GM13977 (cell line): Measurements from ENCODE around the gene TMEM132C.

ENCODE experiments used
- DNase-seq: peaks from one replicate; pipeline ENCODE4 v3.0.0; 2012; ENCODE audit warnings: low spot score
- in situ Hi-C: fragments of 300-500 bp; cut with MboI; formaldehyde crosslinking; loops from one replicate; pipeline ENCODE4 v1.12.0; 2022; ENCODE audit warnings: low sequenced_read_pairs, low pct_unique_long_range_greater_than_20kb, mixed read lengths, inconsistent platforms; ENCODE audit not compliant: unreplicated experiment
- TF ChIP-seq, protein P1 (sequence below): IDR thresholded peaks from 2 replicates; pipeline ENCODE4 v1.5.1; 2012; ENCODE audit warnings: mild to moderate bottlenecking, control low read depth; ENCODE audit not compliant: insufficient read depth; ENCODE audit errors: extremely low read depth, missing control alignments

Gene TMEM132C

DNA sequence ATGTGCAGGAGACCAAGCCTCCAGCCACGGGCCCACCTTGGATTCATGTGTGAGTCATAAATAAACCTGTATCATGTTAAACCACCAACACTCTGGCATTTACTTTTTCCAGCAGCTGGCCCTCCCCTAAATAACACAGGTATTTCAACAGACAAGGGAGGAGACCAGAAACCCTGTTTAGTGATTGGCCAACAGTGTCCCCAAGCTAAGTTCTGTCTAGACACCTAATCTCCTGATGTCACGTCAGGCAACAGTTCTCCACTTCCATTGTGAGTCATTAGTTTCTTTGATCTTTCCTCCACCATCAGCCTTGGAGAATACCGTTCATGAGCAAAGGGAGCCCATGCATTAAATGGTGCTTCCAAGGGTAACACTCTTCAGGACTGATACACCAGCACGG is 196.9 kb downstream of the TMEM132C start:
- TF ChIP-seq, protein P1, sequence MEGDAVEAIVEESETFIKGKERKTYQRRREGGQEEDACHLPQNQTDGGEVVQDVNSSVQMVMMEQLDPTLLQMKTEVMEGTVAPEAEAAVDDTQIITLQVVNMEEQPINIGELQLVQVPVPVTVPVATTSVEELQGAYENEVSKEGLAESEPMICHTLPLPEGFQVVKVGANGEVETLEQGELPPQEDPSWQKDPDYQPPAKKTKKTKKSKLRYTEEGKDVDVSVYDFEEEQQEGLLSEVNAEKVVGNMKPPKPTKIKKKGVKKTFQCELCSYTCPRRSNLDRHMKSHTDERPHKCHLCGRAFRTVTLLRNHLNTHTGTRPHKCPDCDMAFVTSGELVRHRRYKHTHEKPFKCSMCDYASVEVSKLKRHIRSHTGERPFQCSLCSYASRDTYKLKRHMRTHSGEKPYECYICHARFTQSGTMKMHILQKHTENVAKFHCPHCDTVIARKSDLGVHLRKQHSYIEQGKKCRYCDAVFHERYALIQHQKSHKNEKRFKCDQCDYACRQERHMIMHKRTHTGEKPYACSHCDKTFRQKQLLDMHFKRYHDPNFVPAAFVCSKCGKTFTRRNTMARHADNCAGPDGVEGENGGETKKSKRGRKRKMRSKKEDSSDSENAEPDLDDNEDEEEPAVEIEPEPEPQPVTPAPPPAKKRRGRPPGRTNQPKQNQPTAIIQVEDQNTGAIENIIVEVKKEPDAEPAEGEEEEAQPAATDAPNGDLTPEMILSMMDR, result no peak
- no peak for DNase-seq
- in situ Hi-C loops, result no loop called here

DNA sequence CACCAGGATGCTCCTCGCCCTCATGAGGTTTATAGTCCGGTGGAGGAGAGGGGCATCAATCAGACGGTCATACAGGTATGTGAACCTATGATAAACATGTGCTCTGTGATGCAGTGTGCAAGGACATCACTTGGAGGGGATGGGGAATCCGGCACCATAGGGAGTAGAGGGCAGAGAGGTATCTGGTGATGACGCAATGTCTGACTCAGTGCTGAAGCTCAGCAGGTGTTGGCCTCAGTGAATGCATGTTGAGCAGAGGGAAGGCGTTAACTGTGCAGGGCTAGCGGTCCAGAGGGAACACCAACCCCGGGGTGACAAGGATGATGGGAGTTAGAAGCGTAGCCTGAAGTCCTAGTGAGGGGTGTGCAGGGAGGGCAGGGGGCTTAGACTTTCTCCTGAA is 200.9 kb downstream of the TMEM132C start:
- TF ChIP-seq, protein P1, result no peak
- no peak for DNase-seq
- in situ Hi-C loops, result no loop called here

DNA sequence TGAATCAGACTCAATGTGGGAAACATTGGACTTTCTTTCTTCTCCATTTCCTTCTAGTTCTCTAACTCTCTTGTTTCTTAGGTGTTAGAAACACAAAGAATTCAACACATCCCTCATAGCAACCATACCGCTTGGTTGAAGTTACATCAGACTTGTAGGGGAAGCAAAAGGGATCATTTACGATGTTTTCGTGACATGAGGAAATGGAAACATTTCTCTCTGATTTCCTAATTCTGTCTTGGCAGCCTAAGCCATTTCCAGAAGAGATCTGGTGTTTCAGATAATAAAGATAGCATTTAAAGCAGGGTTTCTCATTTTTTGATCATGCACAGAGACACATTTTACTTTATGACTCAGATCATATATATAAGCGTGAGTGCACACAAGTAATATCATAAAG is 202.0 kb downstream of the TMEM132C start:
- in situ Hi-C loops, result no loop called here
- TF ChIP-seq, protein P1, result no peak
- no peak for DNase-seq

DNA sequence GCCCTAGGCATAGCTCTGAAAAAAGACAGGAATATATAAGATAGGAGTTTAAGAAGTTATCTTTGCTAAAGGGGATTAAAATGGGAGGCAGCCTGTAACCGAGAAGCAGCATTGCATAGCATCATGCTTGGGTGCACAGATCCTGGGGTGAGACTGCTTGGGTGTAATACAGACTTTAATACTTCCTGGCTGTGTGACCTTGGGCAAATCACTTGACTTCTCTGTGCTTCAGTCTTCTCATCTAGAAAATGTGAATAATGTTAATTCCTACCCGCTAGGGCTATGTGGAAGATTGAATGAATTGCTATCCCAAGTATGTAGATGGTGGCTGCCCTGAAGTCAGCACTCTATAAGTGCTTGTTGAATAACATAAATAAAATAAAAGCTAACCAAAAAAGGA is 204.5 kb downstream of the TMEM132C start:
- in situ Hi-C loops, result no loop called here
- no peak for DNase-seq
- TF ChIP-seq, protein P1, result no peak

DNA sequence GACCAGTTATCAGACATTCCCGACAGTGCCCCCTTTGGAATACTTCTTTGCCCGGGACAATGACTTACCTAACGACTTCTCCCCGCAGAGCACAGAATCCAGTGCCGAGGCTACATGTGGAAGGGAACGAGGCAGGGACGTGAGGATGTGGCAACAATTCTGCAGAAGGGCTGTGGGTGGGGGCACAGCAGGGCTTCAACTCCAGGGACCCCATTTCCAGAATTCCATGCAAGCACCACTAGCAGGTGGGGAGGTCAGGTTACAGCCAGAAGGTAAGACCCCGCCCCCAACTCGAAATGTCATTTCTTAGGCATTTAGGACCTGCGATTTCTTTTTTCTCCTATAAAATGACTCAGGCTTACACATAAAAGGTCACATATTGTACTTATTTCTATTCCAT is 207.9 kb downstream of the TMEM132C start:
- in situ Hi-C loops, result no loop called here
- TF ChIP-seq, protein P1, result no peak
- no peak for DNase-seq

DNA sequence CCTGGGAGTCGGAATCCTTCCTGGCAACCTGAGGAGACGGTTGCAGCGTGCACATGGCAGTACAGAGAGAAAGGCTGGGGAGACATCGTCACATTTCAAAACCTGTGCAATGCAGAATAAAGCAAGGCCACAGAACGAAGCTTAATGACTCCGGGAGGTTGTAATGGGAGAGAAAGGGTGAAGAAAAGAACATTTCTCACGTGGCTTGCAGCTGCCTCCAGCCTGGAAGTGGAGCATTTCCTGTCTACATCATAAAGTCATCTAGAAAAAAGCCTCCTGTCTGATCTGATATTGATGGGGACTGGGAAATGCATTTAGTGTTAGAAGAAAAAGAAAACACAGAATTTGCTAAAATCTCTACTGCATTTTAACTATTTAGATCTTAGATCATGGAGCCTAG is 209.3 kb downstream of the TMEM132C start:
- DNase-seq, result no peak
- in situ Hi-C loops, result no loop called here

More for the DNA sequence above, 209.3 kb downstream of the TMEM132C start:
- TF ChIP-seq, protein P1, result no peak
